Uterus (tissue), 4 donors: Measurements from ENCODE around the gene SMAD1. TPM values are rescaled to one million over a fixed set of nuclear protein-coding genes. Genes with fewer than 3 reads are reported as not detected.
A peak's percentile ranks its signal among the peaks of the same experiment; 100 is the strongest.

ENCODE experiments used
- DNase-seq, 2 donors: peaks; one replicate each; pipeline ENCODE4 v3.0.0-alpha.2; 2019 to 2020
- H3K27ac ChIP-seq, 2 donors: fragments of 200-600 bp; sonication (generic); 1 replicate in 1 of 2; 2 replicates in 1 of 2; pipeline ENCODE4 v1.5.1; 2016 to 2018
- H3K27me3 ChIP-seq, 2 donors: fragments of 200-600 bp; sonication (generic); one replicate each; pipeline ENCODE4 v1.5.1; 2018 to 2019; ENCODE audit warnings: control low read depth in 1 of 2
- H3K36me3 ChIP-seq, 2 donors: fragments of 200-600 bp; sonication (generic); one replicate each; pipeline ENCODE4 v1.5.1; 2019; ENCODE audit warnings: control low read depth in 1 of 2
- H3K4me1 ChIP-seq, 2 donors: fragments of 200-600 bp; sonication (generic); one replicate each; pipeline ENCODE4 v1.5.1; 2018 to 2019; ENCODE audit warnings: control low read depth in 1 of 2
- H3K4me3 ChIP-seq, 2 donors: fragments of 200-600 bp; sonication (generic); 1 replicate in 1 of 2; 2 replicates in 1 of 2; pipeline ENCODE4 v1.5.1; 2018 to 2019; ENCODE audit warnings: mild to moderate bottlenecking in 1 of 2
- H3K9me3 ChIP-seq, 2 donors: fragments of 200-600 bp; sonication (generic); one replicate each; pipeline ENCODE4 v1.5.1; 2019; ENCODE audit warnings: control low read depth in 1 of 2
- CTCF ChIP-seq, 4 experiments: fragments of 200-600 bp in 2 of 4; fragments of 450-650 bp in 2 of 4; sonication (generic) in 2 of 4; IDR thresholded peaks; one replicate each; pipeline ENCODE4 v1.5.1; 2016 to 2019; ENCODE audit warnings: antibody characterized with exemption in 4 of 4, mild to moderate bottlenecking in 2 of 4, moderate library complexity in 1 of 4
- POLR2A ChIP-seq, 2 donors: fragments of 450-650 bp; IDR thresholded peaks; one replicate each; pipeline ENCODE4 v1.6.1; 2016; ENCODE audit warnings: antibody characterized with exemption in 2 of 2, mild to moderate bottlenecking in 1 of 2, moderate library complexity in 1 of 2
- intact Hi-C: fragments of 100-400 bp; cut with DNase I; formaldehyde crosslinking; loops from one replicate; pipeline ENCODE4 v1.15.1; 2023; ENCODE audit warnings: low total_unique reads
- total RNA-seq, 4 donors: library from RNA; depleted of rRNA in 3 of 4; stranded (reverse); fragments of >200 nt in 3 of 4; gene quantifications; one replicate each; pipeline versions ENCODE4 v1.1.0 to v1.2.4, GENCODE V29; 2014 to 2023
- donor health status: DM: yes; HTN: yes; CAD: no.

The SMAD1 gene
- total RNA-seq, 4 donors from 2014 or later: 29.1 to 81.4 (median 54.3) TPM

- intact Hi-C loops: no loop called here
- Histone ChIP-seq H3K4me3 (no peak overlapping the region), H3K36me3 (no peaks in the 10 kb centered on the region), H3K9me3 (peaks cover 0 to 13% of the 10 kb centered on the region in 2 donors), H3K27me3 (no peaks in the 10 kb centered on the region), H3K27ac (peak overlapping the region in 1 of 2 donors; percentile 99), H3K4me1 (no peaks in the 10 kb centered on the region)
- no peak for DNase-seq
- TF ChIP-seq POLR2A (IDR thresholded peaks at IDR 0.05) (no peak), CTCF (IDR thresholded peaks at IDR 0.05) (no peak)
Measured at GRCh38 chr4:145507636-145508035, 26.0 kb downstream of the SMAD1 start.

GRCh38 chr4:145511913-145512522 lies 30.4 kb downstream of the SMAD1 start:
- Histone ChIP-seq H3K36me3 (no peaks in the 10 kb centered on the region), H3K27me3 (no peaks in the 10 kb centered on the region), H3K4me1 (no peaks in the 10 kb centered on the region), H3K4me3 (no peak overlapping the region), H3K27ac (no peak overlapping the region), H3K9me3 (peaks cover 0 to 13% of the 10 kb centered on the region in 2 donors)
- intact Hi-C loops: no loop called here
- no peak for DNase-seq
- TF ChIP-seq POLR2A (IDR thresholded peaks at IDR 0.05): no peak
- no peak for TF ChIP-seq CTCF (IDR thresholded peaks at IDR 0.05)

- Histone ChIP-seq H3K36me3 (no peaks in the 10 kb centered on the region), H3K27me3 (no peaks in the 10 kb centered on the region), H3K4me3 (no peak overlapping the region), H3K27ac (no peak overlapping the region), H3K9me3 (peaks cover 0 to 13% of the 10 kb centered on the region in 2 donors), H3K4me1 (no peaks in the 10 kb centered on the region)
- TF ChIP-seq POLR2A (IDR thresholded peaks at IDR 0.05) (no peak), CTCF (IDR thresholded peaks at IDR 0.05) (no peak)
- no peak for DNase-seq
- intact Hi-C loops: no loop called here
Measured at GRCh38 chr4:145513020-145513621, 31.5 kb downstream of the SMAD1 start.

GRCh38 chr4:145520172-145520571 lies 38.5 kb downstream of the SMAD1 start:
- no peak for TF ChIP-seq POLR2A (IDR thresholded peaks at IDR 0.05)
- no peak for TF ChIP-seq CTCF (IDR thresholded peaks at IDR 0.05)
- H3K27ac ChIP-seq: no peak overlapping the region
- DNase-seq: no peak
- H3K9me3 ChIP-seq: no peaks in the 10 kb centered on the region
- H3K4me1 ChIP-seq: peaks cover 0 to 7% of the 10 kb centered on the region in 2 donors
- no peaks in the 10 kb centered on the region for H3K27me3 ChIP-seq
- no peaks in the 10 kb centered on the region for H3K36me3 ChIP-seq
- no peak overlapping the region for H3K4me3 ChIP-seq
- intact Hi-C loops: no loop called here

- intact Hi-C loops: no loop called here
- Histone ChIP-seq H3K36me3 (no peaks in the 10 kb centered on the region), H3K27me3 (no peaks in the 10 kb centered on the region), H3K27ac (no peak overlapping the region), H3K4me1 (peaks cover 0 to 7% of the 10 kb centered on the region in 2 donors), H3K9me3 (no peaks in the 10 kb centered on the region), H3K4me3 (no peak overlapping the region)
- DNase-seq: no peak
- no peak for TF ChIP-seq CTCF (IDR thresholded peaks at IDR 0.05)
- no peak for TF ChIP-seq POLR2A (IDR thresholded peaks at IDR 0.05)
Measured at GRCh38 chr4:145521282-145521681, 39.6 kb downstream of the SMAD1 start.
